HG02759 (cell line): ENCODE data around the gene RTTN.
"Not testable (repeated sequence)": the region's sequence is repeated elsewhere in the genome, so short reads cannot be mapped to it uniquely, and the experiment has no call there.

Experiments used
- ATAC-seq: cut with Tn5 transposase; IDR thresholded peaks from one replicate; pipeline ENCODE4 v1.9.1; 2021; ENCODE audit warnings: mild to moderate bottlenecking, moderate library complexity; ENCODE audit not compliant: unreplicated experiment

RTTN gene

GRCh38 chr18:70205421-70206397, at the start of gene RTTN:
RTTN (minus strand) TSS chr18:70205687; CDS start chr18:70205658, 29 bp downstream.
- peak; percentile 97 for ATAC-seq

GRCh38 chr18:70250781-70251180, 45.3 kb upstream of the RTTN start:
- no peak for ATAC-seq

GRCh38 chr18:70249861-70250260, 44.4 kb upstream of the RTTN start:
- ATAC-seq: not testable (repeated sequence)

- no peak for ATAC-seq
Measured at GRCh38 chr18:70249118-70249517, 43.6 kb upstream of the RTTN start.

GRCh38 chr18:70246061-70246466, 40.6 kb upstream of the RTTN start:
- no peak for ATAC-seq

- ATAC-seq: no peak
Measured at GRCh38 chr18:70243131-70243929, 37.8 kb upstream of the RTTN start.

GRCh38 chr18:70236921-70237320, 31.4 kb upstream of the RTTN start:
- ATAC-seq: not testable (repeated sequence)

GRCh38 chr18:70235478-70235877, 30.0 kb upstream of the RTTN start:
- no peak for ATAC-seq

- no peak for ATAC-seq
Measured at GRCh38 chr18:70234667-70235459, 29.4 kb upstream of the RTTN start.

- no peak for ATAC-seq
Measured at GRCh38 chr18:70233974-70234373, 28.5 kb upstream of the RTTN start.

- ATAC-seq: no peak
Measured at GRCh38 chr18:70232261-70232660, 26.8 kb upstream of the RTTN start.

- no peak for ATAC-seq
Measured at GRCh38 chr18:70229639-70230038, 24.2 kb upstream of the RTTN start.

- ATAC-seq: no peak
Measured at GRCh38 chr18:70228536-70228935, 23.0 kb upstream of the RTTN start.

GRCh38 chr18:70227438-70227837, 22.0 kb upstream of the RTTN start:
- ATAC-seq: no peak

GRCh38 chr18:70221915-70222278, 16.4 kb upstream of the RTTN start:
- ATAC-seq: no peak

- ATAC-seq: no peak
Measured at GRCh38 chr18:70221156-70221914, 15.8 kb upstream of the RTTN start.

- no peak for ATAC-seq
Measured at GRCh38 chr18:70220628-70221027, 15.1 kb upstream of the RTTN start.

GRCh38 chr18:70219688-70220087, 14.2 kb upstream of the RTTN start:
- no peak for ATAC-seq

GRCh38 chr18:70216788-70217187, 11.3 kb upstream of the RTTN start:
- no peak for ATAC-seq

GRCh38 chr18:70207181-70207580, 1.7 kb upstream of the RTTN start:
- ATAC-seq: no peak
